ENCODE results near the gene MYOM3. TPM values are rescaled to one million over a fixed set of nuclear protein-coding genes. Genes with fewer than 3 reads are reported as not detected.

Gene MYOM3
- total and polyA plus RNA-seq, 11 donors: 76.7 to 379 (median 288) TPM

DNA sequence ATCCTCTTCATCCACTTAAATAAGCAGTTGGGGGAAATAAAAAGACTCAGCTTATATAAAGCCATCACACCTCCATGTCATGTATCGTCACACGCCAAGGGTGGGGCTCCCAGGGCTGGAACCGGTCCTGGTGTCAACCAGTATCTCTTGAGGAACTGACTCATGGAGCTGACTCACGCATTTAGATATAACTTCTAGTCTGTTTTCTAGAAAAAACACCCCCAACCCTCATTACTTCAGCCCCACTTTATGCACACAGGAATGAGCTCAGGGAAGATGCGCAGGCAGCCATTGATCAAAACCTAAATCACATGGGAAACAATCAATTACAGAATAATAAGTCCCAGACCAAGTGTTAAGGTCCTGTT is 37.9 kb upstream of the MYOM3 start:
- TF ChIP-seq, protein P1, sequence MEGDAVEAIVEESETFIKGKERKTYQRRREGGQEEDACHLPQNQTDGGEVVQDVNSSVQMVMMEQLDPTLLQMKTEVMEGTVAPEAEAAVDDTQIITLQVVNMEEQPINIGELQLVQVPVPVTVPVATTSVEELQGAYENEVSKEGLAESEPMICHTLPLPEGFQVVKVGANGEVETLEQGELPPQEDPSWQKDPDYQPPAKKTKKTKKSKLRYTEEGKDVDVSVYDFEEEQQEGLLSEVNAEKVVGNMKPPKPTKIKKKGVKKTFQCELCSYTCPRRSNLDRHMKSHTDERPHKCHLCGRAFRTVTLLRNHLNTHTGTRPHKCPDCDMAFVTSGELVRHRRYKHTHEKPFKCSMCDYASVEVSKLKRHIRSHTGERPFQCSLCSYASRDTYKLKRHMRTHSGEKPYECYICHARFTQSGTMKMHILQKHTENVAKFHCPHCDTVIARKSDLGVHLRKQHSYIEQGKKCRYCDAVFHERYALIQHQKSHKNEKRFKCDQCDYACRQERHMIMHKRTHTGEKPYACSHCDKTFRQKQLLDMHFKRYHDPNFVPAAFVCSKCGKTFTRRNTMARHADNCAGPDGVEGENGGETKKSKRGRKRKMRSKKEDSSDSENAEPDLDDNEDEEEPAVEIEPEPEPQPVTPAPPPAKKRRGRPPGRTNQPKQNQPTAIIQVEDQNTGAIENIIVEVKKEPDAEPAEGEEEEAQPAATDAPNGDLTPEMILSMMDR (IDR thresholded peaks at IDR 0.05): no peak
- no peak for TF ChIP-seq POLR2A (IDR thresholded peaks at IDR 0.05)
- no peaks in the 10 kb centered on the region for H3K36me3 ChIP-seq
- DNase-seq (peak in 1 of 5 donors; percentile 44), ATAC-seq (peak in 3 of 4 donors; percentile 44 to 51 (median 47))
- H3K9me3 ChIP-seq: no peaks in the 10 kb centered on the region
- peaks cover 0 to 31% (median 7%) of the 10 kb centered on the region in 9 donors for H3K27me3 ChIP-seq
- 38 to 49% (median 42%) methylated on average over 5 of the region's 5 CpGs for WGBS, 4 donors
- peak overlapping the region in 1 of 12 donors; percentile 23 for H3K4me3 ChIP-seq
- intact Hi-C loops (cut with DNase I): loop anchor here in 2 of 10 donors (2.0 to 5.0 kb wide), 2 partner anchors 241 to 242 kb away; no protein-coding TSS in a partner anchor
- H3K27ac ChIP-seq: no peak overlapping the region
- peaks cover 0 to 14% (median 3%) of the 10 kb centered on the region in 12 donors for H3K4me1 ChIP-seq

DNA sequence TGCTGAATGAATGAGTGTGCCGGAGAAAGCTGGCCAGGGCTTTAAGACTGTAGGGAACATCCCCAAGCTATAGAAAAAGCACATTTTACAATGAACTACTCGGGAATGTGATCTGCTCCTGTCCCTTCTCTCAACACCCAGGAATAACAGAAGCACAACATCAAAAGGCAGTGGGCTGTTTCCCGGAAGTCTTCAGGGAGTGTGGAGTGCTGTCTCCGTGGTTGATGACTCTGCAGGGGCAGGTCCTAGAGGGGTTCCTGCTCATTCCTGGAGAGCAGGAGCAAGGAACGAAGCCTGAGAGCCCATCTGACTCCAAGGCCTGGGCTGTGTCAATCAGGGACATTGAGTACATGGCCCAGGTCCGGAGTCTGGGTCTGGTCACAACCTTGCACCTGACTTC is 35.9 kb upstream of the MYOM3 start:
- ATAC-seq: no peak
- TF ChIP-seq, protein P1 (IDR thresholded peaks at IDR 0.05): no peak
- TF ChIP-seq POLR2A (IDR thresholded peaks at IDR 0.05): no peak

DNA sequence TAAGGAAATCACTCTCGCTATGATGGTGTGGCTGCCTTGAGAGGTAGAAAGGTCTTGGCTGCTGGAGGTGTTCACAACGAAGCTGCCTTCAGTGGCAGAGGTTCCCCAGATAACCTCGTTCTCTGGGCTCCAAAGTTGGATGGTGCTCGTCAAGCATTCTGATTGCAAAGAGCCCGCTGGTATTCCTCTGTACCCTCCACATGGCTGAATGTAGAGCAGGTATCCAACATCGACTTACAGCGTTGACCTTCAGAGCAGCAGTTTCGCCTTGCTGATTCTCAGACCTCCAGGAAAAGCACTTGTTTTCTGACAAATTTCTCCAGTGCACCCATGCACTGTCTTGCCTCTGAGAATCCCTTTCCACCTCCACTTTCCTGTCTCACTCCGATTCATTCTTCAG is 35.3 kb upstream of the MYOM3 start:
- WGBS, 4 donors: 80 to 90% (median 83%) methylated on average over 9 of the region's 9 CpGs

More for the DNA sequence above, 35.9 kb upstream of the MYOM3 start:
- no peaks in the 10 kb centered on the region for H3K9me3 ChIP-seq
- no peak for DNase-seq
- no peaks in the 10 kb centered on the region for H3K36me3 ChIP-seq
- H3K27me3 ChIP-seq: peaks cover 0 to 28% (median 7%) of the 10 kb centered on the region in 9 donors
- peaks cover 0 to 21% (median 9%) of the 10 kb centered on the region in 12 donors for H3K4me1 ChIP-seq
- intact Hi-C loops (cut with DNase I): no loop called here
- WGBS, 4 donors: 50 to 71% (median 65%) methylated on average over 5 to 6 of the region's 6 CpGs
- H3K4me3 ChIP-seq: no peak overlapping the region
- no peak overlapping the region for H3K27ac ChIP-seq

More for the DNA sequence above, 35.3 kb upstream of the MYOM3 start:
- DNase-seq (no peak), ATAC-seq (no peak)
- H3K4me3 ChIP-seq: no peak overlapping the region
- intact Hi-C loops (cut with DNase I): no loop called here
- H3K4me1 ChIP-seq: peaks cover 0 to 27% (median 9%) of the 10 kb centered on the region in 12 donors
- TF ChIP-seq, protein P1 (IDR thresholded peaks at IDR 0.05): no peak
- TF ChIP-seq POLR2A (IDR thresholded peaks at IDR 0.05): no peak
- H3K36me3 ChIP-seq: no peaks in the 10 kb centered on the region
- no peak overlapping the region for H3K27ac ChIP-seq
- H3K27me3 ChIP-seq: peaks cover 0 to 23% (median 7%) of the 10 kb centered on the region in 9 donors
- H3K9me3 ChIP-seq: no peaks in the 10 kb centered on the region

Measured in heart left ventricle (tissue), 16 donors.